MM.1S (cell line): Measurements from ENCODE around the gene NEK6.

Source experiments
- CTCF ChIP-seq: fragments of 300-600 bp; sonication (generic); IDR thresholded peaks from 2 replicates; pipeline ENCODE4 v1.5.1; 2016; ENCODE audit warnings: antibody characterized with exemption, low read length, mixed read lengths
- EZH2 ChIP-seq: fragments of 300-600 bp; sonication (generic); optimal IDR thresholded peaks from 2 replicates; pipeline ENCODE3; 2017; ENCODE audit warnings: low read depth, mild to moderate bottlenecking, antibody characterized with exemption, low read length, mixed read lengths
- EZH2phosphoT487 ChIP-seq: fragments of 300-600 bp; sonication (generic); IDR thresholded peaks from 2 replicates; pipeline ENCODE4 v1.6.1; 2018; ENCODE audit warnings: antibody characterized with exemption, low read length

DNA sequence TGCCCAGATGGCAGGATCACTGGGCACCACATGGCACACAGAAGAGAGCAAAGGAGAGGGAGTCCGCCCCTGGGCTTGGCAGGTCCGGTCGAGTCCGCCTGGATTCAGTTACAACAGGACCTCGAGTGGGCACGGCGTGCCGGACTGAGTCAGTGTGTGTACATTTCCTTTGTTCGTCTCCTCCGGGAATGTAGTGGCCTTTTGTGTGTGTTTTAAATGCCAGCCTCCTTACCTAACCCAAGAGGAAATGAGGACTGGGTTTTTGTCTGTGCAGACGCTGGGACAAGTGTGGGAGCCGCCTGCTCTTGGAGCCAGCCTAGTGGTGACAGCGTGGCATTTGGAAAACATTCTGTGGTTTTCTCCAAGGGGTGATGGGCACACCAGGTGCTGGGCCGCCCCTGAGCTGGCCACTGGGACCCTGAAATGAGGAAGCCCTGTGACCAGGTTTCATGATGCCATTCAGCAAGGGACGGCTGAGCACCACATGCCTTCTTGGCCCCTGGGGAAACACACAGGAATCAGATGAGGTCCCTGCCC lies 9.6 kb downstream of the NEK6 start:
- TF ChIP-seq CTCF: no peak
- TF ChIP-seq EZH2: no peak
- no peak for TF ChIP-seq EZH2phosphoT487
